Gastrocnemius medialis (tissue), 4 donors: ENCODE results near the gene HLCS.

Source experiments
- CTCF ChIP-seq, 5 experiments: fragments of 450-650 bp in 3 of 5; fragments of 200-600 bp in 2 of 5; sonication (generic) in 2 of 5; IDR thresholded peaks in 4 of 5; conservative IDR thresholded peaks in 1 of 5; 1 replicate in 4 of 5; 2 replicates in 1 of 5; pipeline ENCODE4 v1.5.1; 2016 to 2019; ENCODE audit warnings: antibody characterized with exemption in 5 of 5, mild to moderate bottlenecking in 3 of 5, moderate library complexity in 3 of 5
- POLR2A ChIP-seq, 2 donors: fragments of 450-650 bp; IDR thresholded peaks; one replicate each; pipeline ENCODE4 v1.6.1; 2017; ENCODE audit warnings: antibody characterized with exemption in 2 of 2, mild to moderate bottlenecking in 2 of 2, moderate library complexity in 2 of 2

GRCh38 chr21:36850372-36850771 is 116.1 kb downstream of the HLCS start:
- no peak for TF ChIP-seq CTCF (IDR thresholded peaks at IDR 0.05 in 4 of 5, conservative IDR thresholded peaks at IDR 0.05 in 1 of 5)
- no peak for TF ChIP-seq POLR2A (IDR thresholded peaks at IDR 0.05)
